HG02759 (cell line): ENCODE results near the gene CHST8.
"Not testable (repeated sequence)": the region's sequence is repeated elsewhere in the genome, so short reads cannot be mapped to it uniquely, and the experiment has no call there.

ENCODE experiments used
- ATAC-seq: cut with Tn5 transposase; IDR thresholded peaks from one replicate; pipeline ENCODE4 v1.9.1; 2021; ENCODE audit warnings: mild to moderate bottlenecking, moderate library complexity; ENCODE audit not compliant: unreplicated experiment

Gene CHST8

DNA sequence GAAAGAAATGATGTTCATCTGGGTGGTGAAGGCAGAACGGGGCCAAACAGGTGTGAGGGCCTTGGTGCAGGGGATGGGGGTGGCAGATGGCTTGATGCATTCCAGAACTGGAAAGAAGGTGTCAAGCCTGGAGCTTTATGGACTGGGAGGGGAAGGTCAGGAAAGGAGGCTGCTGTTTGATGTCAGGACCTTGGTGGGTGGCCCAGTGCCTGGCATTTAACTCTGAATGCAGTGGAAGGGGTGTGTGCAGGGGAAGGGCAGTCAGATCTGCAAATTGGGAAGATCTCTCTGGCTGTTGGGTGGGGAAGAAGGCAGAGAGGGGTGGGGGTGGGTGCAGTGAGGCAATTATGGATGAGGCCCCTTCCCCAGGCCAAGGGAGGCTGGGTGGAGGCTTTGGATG is 186.6 kb downstream of the CHST8 start:
- ATAC-seq: no peak

DNA sequence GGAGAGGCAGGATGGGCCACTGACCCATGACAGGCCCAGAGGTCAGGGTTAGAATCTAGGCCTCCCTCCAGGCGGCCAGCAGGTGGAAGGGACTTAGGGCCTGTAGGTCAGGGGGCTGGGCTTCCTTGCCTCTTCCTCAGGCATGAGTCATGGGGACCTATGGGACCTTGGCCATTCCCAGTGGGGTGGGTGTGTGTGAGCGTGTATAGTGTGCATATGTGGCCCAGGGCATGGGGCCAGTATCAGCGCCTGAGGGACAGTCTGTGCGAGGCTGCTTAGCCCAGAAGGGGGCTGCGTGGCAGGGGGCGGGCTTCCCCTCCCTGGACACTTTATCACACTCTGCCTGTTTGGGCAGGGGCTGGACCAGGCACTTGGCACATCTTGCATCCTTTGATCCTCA is 188.2 kb downstream of the CHST8 start:
- no peak for ATAC-seq

DNA sequence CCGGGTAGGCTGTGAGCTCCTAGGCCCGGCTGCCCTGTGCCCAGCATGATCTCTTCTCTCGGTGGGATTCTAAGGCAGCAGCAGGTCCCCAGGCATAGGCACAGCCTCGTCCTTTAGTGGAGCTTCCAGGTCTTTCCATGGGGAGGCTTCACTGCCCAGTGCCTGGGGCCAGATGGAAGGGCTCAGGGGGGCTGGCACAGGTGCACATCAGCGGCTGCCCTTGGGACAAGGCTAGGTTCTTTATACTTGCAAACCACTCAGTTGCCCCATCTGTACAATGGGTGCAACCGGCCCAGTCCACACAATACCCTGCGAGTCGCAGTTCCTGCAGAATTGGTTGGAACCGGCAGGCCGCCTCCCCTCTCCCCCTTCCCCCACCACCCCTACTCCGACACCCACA is 189.1 kb downstream of the CHST8 start:
- ATAC-seq: no peak

DNA sequence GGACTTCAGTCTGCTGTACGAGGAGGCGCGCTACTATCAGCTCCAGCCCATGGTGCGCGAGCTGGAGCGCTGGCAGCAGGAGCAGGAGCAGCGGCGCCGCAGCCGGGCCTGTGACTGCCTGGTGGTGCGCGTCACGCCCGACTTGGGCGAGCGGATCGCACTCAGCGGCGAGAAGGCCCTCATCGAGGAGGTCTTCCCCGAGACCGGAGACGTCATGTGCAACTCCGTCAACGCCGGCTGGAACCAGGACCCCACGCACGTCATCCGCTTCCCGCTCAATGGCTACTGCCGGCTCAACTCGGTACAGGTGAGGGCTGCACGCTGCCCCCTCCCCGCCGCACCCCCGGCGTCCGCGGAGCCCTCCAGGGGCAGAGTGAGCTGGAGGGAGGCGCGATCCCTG is 189.5 kb downstream of the CHST8 start:
- ATAC-seq: no peak

DNA sequence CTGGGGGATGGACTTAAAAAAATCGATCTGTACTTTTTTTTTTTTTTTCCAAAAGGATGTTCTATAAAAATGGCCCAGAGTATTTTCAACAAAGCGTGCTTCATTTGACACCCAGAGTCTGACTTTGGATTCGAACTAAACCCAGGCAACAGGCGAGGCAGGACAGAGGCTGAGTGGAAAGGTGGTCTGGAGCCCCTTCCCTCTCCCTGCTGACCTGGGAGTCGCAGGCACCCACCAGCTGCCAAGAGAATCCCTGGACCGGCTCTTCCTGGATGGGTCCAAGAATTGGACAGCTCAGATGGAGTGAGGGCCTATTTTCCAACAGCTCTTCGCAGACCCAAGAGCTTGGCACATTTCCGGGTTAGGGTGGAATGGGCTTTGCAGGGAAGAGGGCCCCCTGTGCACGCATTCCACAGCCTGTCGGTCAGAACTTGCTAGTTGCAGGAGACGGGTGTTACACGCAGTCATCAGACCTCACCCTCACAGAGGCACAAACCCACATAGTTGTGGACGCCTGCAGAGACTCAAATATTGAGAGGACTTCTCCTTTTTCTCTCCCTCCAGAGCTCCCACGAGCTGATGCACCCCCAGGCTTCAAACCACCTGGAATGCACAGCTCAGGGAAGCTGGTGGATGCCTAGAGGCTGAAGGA is 190.1 kb downstream of the CHST8 start:
- ATAC-seq: no peak

DNA sequence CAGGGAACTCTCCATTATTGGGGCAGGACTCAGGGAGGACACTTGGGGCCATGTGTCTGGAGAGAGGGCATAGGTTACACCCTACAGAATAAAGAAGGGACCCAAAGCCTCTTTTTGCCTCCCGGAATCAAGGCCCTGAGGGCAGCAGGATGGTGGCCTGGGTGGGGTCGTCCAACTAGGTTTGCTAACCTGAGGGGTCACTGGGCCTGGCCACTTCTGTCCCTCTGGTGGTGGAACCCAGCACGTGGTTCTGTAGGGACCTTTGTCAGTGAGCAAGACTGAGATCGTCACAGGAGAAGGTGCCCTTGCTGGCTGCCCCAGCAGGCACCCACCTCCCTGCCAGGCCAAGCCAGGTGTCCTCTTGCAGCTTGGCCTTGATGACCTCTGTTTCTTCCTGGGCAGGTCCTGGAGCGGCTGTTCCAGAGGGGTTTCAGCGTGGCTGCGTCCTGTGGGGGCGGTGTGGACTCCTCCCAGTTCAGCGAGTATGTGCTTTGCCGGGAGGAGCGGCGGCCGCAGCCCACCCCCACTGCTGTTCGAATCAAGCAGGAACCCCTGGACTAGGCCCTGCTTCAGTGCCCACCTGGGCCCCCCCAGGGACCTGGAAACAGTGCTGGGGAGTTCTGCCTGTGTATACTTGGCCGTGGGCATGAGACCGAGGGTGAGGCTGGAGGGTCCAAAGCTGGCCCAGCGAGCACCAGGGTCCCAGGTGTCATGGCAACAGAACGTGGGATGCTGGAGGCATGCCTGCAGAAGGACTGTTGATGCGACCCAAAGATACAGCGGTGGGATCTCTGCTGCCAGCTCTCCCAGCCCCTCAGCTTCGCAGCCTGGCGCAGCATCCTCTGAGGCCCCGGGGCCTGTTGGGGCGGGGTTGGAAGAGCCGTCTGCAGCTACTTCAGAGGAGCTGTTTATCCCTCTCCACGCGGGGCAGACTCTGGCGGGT is 190.9 kb downstream of the CHST8 start:
- no peak for ATAC-seq

DNA sequence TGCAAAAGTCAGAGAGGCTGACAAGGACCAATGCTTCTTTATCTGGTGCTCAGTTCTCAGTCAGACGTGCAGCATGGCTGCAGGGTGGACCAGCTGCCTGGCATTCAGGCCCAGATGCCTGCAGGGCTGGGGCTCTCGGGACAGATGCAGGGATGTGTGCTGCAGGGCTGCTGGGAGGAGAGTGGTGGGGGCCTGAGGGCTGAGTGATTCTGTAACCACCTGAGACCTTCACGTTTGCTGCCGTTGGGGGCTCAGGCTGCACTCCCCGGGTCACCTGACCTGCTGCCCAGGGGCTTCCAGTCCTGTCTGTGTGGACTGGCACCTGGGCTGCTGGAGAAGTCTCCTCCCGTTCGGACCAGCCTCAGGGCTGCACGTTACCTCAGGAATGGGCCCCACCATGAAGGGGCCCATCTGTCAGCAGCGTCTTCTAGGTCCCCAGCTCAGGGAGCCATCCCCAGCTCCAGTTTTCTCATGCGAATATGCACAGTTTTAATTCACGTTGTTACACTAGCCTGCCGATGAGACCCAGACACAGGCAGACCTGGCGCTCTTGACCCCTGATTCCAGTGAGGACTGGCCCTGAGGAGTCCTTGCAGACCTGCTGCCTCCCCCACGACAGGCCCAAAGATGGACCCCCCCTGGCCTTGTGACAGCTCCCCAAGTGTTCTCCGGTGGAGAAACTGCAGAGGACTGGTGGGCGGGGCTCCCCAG is 191.8 kb downstream of the CHST8 start:
- no peak for ATAC-seq

DNA sequence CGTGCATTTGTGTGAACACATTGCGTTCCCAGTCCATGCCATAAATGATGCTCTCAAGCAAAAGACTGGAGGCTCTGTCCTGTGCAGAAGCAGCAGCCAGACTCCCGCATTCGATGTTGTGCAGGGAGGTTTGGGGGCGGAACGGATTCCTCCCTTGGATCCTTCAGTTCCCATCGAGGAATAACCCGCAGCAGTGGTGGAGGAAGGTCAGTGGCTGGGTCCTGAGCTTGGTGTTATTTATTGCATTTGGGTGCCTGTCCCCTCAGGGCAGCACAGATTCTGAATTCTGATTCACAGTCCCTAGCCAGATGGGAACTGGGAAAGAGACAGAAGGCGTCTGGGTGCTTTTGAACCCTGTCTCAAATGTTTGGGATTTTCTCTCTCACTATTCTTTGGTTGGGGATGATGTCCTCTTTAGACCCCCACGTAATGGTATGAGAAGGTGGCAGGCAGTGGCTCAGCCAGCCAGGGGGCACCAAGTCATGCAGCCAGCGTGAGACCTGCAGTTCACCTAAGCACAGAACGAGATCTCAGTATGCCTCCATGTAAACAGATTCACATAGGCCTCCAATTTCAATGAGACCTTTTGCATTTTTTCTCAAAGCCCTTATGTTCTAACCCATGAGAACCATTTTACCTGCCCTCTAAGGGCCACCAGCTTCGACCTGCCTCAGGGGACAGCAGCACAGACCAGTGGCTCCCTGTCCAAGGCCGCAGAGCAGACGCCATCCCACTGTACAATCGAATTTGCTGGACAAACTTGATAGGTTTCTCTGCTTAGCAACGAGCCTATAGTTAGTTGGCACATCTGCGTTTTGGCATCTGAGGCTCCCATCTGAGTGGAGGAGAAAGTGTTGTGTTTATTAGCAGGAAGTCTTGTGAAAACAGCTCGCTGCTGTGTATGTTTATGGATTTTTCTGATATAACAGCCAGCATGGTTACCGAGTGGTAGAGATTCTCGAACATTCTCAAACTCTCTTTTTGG is 192.7 kb downstream of the CHST8 start:
- no peak for ATAC-seq

DNA sequence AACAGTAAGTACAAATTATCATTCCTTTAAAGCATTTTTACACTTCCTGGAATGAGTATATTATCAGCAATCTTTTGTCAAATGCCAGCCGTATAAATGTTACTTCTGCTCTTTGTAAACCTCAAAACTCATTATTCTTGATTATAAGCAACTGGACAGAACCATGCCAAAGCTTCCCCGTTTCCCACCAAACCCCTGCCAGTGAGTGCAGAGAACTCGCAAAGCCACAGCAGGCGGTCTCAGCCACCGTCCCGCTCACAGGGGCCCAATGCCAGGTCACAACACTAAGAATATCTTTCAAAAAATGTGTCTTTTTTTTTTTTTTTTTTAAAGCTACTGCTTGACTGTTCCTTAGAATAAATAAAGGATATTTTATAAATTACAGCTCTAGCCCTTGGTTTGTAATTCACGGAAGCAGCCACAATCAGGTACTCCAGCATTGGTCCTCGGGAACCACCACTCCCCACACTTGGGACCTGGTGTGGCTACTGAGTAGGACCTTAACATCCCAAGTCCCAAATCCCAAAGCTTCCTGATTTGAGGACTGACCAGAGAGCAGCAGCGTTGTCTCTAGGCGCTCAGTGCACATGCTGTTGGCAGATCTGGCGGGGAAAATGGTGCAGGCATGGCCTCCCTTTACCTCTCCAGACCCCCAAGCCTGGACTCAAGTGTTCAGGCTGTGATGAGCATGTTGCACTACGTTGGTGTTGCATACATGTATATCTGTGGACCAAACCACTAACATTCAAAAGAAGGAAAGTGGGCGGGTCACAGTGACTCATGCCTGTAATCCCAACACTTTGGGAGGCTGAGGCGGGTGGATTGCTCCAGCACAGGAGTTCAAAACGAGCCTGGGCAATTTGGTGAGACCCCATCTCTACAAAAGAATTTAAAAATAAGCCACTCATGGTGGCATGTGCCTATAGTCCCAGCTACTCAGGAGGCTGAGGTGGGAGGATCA is 193.9 kb downstream of the CHST8 start:
- ATAC-seq: no peak

DNA sequence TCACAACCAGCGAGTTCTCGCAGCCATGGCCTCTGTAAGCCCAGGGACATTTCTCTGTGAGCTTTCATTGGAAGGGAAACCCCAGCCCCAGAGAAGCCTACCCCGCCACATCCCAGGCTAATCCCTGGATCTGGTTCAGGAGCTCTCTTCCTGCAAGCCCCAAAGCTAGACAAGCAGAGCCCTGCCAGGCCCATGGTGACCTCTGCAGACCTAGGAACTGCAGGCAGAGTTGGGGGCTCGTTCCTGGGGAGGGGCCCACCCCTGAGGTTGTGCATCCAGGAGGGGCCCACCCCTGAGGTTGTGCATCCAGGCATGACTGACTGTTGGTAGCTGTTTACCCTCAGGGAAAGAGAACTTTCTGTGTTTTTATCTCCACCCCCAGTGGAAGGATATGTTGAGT is 196.7 kb downstream of the CHST8 start:
- no peak for ATAC-seq

DNA sequence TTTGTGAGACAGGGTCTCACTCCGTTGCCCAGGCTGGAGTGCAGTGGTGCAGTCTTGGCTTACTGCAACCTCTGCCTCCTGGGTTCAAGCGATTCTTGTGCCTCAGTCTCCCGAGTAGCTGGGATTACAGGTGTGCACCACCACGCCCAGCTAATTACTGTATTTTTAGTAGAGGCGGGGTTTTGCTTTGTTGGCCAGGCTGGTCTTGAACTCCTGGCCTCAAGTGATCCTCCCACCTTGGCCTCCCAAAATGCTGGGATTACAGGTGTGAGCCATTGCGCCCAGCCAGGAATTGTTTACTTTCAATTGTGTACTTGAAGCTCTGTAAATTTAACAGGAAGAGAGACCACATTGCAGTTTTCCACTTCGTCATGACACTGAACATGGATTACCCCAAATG is 197.3 kb downstream of the CHST8 start:
- not testable (repeated sequence) for ATAC-seq

DNA sequence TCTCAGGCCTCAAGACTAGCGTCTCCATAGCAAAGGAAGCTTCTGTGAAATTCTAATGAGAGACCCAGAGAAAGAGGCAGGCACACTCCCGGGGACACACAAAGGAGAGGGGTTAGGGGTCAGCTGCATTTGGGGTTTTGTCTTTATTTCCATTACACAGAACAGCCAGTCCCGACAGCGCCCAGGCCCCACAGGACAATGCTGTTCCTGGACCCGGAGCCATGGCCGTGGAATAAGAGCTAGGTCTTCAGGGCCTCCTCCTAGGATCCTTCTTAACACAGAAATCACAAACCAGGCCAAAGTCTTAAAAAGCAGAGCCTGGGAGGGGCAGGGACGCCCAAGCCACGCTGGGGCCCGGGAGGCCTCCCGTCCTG is 197.7 kb downstream of the CHST8 start:
- no peak for ATAC-seq

DNA sequence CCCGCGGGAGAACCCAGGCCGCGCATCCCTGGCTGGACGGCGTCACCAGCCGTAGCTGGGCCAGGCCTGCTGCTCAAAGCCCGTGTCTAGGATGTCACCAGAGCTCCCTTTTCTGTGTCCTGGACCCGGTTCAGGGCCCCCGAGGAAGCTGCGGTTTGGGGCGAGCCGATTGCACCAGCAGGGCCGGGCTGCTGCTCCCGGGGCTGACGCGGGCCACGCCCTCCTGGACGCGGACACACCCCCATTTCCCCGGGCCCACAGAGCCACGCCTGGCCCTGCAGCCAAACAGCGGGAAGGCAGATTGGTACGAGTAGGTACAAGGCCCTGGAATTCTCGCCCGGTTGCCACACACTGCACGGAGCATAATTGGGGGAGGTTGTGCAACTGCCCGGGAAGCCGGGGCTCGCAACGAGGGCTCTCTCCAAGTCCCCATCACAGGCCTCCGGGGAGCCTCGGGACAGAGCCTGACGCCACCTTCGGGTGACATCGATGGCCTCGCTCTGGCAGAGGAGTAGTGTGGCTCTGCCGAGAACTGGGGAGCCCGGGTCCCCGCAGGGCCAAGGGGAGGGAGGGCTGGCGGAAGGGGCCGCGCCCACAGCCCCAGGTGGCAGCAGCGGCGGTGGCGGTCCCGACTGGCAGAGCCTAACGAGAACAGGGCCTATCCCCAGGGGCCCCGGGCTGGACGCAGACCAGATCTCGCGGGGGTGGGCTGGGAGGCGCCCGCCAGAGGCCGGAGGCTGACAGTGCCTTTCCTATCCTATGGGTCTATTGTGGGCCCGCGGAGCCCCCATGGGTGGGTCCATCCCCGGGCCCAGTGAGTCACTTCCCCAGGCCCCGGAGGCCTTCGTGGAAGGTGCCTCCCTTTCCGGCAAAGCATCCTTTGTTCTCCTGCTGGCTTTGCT is 198.4 kb downstream of the CHST8 start:
- peak; percentile 66 for ATAC-seq

DNA sequence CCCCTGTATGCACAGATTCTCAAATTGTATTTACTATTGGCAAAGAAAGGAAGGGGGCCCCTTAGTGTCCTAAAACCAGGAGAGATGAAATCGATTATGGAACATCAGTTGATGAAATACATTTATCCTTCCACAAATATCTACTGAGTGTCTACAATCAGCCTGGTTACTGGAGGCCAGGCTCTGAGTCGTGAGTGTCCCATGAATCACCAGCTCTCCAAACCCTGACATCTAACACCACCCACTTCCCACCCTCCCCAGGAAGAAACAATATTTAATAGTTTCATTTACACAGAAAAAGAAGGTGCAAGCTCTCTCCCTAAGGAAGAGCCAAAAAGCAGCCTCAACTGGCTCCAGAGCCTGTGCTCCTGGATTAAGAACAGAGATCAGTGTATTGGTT is 200.1 kb downstream of the CHST8 start:
- ATAC-seq: no peak
